Caki2 (cell line): Measurements from ENCODE around the gene HEATR5B. TPM values are rescaled to one million over a fixed set of nuclear protein-coding genes. Genes with fewer than 3 reads are reported as not detected.

Experiments used
- DNase-seq: peaks from one replicate; pipeline ENCODE4 v3.0.0-alpha.2; 2015; ENCODE audit warnings: low read depth
- in situ Hi-C: cut with HindIII; loops from 2 replicates; pipeline ENCODE4 v1.10.0; 2016; ENCODE audit warnings: low sequenced_read_pairs, low pct_unique_long_range_greater_than_20kb, mixed read lengths
- total RNA-seq: library from RNA; depleted of rRNA; stranded (reverse); fragments of >200 nt; shearing (Covaris generic); gene quantifications from 2 replicates; pipeline ENCODE4 v1.2.3, GENCODE V29; 2014; ENCODE audit warnings: low replicate concordance; rRNA removed

The HEATR5B gene
- total RNA-seq = 2.8 and 5.8 TPM in 2 replicates

DNA sequence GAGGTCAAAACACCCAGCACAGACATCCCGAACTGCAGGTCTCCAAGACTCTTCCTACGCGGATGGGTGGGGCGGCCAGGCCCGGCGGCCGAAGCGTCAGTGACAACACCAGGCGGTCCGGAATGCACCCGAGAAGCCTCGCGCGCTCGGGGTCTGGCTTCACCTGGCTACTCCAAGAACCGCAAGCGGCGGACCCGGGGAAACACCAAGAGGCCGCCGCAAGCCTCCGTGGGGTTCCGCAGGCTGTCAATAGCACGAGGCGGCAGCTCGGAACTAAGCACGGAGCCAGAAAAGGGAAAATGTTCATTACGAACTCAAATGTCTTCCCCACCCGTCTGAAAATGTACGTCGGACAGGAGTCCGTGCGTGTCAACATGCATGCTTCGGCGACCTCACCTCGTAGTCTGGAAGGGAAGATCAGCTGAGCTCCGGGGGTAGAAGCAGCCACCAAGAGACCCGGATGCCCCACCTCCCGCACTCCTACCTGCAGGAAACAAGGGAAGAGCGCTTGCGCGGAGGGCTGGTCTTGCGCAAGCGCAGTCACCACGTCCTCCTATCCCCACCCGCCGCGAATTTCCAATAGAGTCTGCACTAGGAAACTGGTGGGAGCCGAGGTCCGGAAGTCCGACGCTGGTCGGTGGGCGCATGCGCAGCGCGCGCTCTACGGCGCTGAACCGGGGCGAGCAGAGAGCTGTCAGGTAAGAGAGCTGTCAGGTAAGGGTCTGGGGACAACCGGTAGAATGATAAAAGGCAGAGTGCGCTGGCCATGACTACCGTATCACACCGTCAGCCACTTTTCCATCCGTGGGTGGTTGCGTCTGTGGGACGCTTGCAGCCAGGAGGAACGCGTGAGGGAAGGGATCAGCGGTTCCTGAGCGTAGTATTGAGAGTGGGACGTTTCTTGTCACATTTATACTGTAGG, at the start of gene HEATR5B, which contains the start of gene GPATCH11:
Gene HEATR5B (minus strand): TSS at position 500 of the 922 bp plus-strand sequence. CDS start 958 bp downstream, outside the sequence.
Gene GPATCH11 (plus strand): TSS at position 646 of the 922 bp plus-strand sequence. CDS start 3,864 bp downstream, outside the sequence.
- in situ Hi-C loops = no loop called here
- peak; percentile 96 for DNase-seq

DNA sequence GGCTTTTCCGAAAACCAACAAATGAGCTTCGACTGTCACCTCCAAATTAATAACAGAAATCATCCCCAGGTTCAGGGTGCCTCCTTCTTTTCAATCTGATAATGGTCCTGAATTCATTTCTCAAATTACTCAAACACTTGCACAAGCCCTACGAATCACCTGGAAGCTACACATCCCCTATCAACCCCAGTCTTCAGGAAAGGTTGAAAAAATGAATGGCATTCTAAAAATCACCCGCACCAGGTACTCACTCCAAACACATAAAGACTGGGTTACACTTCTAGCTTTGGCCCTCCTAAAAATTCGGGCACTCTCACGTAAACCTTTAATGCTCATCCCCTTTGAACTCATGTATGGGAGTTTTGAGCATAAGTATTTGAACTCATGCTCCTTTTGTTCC, 48.7 kb upstream of the HEATR5B start:
- DNase-seq = no peak
- in situ Hi-C loops = no loop called here

DNA sequence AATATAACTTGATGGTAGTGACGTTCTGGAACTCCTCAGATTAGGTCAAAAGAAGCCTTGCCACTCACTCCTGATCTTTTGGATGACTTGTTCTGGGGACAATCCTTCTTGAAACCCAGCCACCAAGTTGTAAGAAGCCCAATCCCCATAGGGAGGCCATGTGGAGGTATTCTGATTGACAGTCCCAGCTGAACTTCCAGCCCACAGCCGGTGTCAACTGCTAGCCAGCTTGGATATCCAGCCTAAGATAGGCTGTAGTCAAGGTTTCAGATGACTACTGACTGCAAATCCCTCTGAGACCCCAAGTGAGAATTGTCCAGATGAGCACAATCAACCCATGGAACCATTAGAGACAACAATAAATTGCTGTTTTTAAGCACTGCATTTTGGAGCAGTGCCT, 41.2 kb upstream of the HEATR5B start:
- in situ Hi-C loops = no loop called here
- no peak for DNase-seq

DNA sequence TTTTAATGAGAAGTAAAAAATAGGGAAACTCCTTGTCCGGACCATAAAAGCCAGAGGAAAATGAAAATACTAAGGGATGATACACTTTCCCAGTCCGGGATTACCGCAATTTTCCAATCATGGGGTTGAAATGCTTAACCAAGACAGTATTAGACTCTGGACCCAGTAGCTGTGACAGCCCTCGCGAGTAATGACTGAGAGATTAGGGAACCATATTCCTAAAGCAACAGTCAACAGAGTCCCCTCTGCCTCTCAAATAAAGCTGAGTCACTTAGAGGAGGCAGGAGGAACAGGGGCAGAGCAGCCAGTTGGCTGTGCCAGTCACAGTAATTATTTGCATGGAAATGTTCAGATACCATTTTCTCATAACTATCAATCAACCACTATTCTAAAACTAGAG, 35.0 kb upstream of the HEATR5B start:
- in situ Hi-C loops = no loop called here
- peak; percentile 13 for DNase-seq

DNA sequence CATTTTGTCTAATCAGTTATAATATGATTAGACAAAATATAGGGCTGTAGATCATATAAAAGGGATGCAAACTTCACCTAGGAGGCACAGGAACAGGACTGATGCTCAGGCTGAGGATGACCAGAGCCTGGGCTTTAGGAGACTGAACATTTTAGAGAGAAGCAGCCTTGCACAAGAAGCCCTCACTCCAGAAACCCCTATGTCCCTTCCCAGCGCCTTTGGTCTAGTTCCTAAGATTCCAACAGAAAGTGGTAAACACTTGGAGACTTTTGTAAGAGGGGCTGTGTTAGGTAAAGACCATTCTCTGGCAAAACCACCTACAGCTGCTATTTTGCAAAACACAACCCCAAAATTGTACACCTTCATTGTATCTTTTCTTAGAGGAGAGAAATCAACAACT, 33.4 kb upstream of the HEATR5B start:
- in situ Hi-C loops = no loop called here
- no peak for DNase-seq

DNA sequence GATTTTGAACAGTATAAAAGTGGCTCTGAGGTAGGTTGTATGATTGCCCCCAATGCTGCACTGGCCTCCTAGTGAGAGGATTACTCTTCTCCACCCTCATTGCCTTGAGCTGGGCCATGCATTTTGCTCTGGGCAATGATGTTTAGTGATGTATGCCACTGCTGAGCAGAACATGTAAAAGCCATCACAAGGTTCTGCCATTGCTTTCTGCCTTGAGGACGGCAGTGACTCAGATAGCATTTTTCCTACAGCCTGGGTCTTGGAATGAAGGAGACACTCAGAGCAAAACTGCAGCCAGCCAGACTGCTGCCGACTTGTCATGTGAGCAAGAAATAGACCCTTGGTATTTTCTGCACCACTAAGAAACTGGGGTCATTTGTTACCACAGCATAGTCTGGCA, 27.8 kb upstream of the HEATR5B start:
- in situ Hi-C loops = no loop called here
- DNase-seq = no peak

DNA sequence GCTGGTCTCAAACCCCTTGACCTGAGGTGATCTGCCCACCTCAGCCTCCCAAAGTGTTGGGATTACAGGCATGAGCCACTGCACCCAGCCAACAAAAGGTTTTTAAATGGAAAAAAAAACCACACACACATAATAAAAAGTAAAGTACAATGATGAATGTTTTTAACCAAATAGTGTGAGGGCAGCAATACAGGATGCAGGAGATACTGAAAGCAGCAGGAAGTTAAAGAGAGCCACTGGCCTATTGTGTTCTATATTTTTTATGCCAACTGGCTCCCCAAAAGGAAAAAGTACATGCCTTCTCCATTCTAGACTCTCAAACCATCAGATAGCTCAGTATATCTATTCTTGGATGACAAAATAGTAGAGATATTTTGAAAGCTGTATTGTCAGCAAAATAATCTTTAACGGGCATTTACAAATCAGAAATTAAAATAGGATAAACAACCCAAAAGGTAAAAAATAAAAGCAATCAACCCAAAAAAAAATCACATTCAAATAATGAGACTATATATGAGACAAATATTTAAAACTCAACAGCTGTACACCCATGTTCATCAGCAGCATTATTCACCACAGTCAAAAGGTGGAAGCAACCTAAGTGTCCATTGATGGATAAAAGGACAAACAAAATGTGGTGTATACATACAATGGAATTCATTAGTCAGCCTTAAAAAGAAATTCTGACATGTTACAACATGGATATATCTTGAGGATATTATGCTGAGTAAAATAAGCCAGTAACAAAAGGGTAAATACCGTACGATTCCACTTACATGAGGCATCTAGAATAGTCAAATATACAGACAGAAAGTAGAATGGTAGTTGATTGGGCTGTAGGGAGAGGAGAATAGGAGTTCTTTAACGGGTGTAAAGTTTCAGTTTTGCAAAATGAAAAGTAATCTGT, 26.4 kb upstream of the HEATR5B start:
- DNase-seq = no peak
- in situ Hi-C loops = no loop called here

DNA sequence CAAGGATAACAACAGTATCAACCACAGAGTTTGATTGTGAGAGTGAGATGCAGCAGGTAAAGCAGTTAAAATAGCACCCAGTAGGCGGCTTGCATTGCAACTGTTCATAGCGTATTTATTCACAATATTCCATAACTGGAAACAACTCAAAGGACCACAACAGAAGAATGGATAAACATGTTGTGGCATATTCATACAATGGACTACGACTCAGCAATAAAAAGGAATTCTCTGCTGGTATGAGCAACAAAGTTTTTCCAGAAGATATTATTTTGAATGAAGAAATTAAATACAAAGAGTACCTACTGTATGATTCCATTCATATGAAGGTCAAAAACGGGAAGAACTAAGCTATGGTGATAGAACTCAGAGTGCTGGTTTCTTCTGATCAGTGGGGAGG, 25.4 kb upstream of the HEATR5B start:
- DNase-seq = no peak

DNA sequence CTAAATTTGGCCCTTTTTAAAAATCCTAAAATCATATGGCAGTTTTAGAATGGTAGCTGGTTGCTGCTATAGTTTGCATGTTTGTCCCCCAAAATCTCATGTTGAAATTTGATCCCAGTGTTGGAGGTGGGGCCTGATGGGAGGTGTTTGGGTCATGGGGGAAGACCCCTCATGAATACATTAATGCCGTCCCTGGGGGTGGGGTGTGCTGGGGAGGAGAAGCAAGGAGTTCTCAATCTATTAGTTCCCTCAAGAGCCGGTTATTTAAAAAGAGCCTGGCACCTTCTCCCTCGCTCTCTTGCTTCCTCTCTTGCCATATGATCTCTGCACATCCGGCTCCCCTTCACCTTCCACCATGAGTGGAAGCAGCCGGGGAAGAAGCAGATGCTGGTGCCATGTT, 21.0 kb upstream of the HEATR5B start:
- no peak for DNase-seq
- in situ Hi-C loops = no loop called here

More for the DNA sequence above, 25.4 kb upstream of the HEATR5B start:
- in situ Hi-C loops = no loop called here

DNA sequence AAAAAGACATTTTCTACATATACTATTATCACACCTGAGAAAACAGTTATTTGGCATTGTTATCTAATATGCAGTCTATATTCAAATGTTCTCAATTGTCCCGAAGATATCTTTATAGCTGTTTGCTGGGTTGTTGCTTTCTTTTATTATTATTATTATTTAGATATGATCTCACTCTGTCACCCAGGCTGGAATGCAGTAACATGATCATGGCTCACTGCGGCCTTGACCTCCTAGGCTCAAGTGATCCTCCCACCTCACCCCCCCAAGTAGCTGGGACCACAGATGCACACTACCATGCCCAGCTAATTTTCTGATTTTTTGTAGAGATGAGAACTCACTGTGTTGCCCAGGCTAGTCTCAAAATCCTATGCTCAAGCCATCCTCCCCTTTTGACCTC, 20.0 kb upstream of the HEATR5B start:
- in situ Hi-C loops = no loop called here
- DNase-seq = no peak

DNA sequence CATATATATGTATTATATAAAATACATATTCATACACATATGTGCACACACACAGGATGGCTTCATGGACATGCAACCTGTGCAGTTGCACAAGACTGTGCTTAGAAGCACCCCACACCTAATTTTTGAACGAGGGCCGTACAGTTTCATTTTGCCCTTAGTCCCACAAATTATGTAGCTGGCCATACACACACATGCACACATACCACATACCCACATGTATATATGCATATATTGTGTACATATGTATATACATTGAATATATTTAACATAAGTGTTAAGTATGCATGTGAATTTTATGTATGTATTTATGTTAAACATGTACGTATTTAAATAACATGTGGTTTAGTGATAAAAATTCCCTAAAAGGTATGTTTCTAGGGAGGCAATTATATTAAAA, 18.4 kb upstream of the HEATR5B start:
- DNase-seq = no peak
- in situ Hi-C loops = no loop called here

DNA sequence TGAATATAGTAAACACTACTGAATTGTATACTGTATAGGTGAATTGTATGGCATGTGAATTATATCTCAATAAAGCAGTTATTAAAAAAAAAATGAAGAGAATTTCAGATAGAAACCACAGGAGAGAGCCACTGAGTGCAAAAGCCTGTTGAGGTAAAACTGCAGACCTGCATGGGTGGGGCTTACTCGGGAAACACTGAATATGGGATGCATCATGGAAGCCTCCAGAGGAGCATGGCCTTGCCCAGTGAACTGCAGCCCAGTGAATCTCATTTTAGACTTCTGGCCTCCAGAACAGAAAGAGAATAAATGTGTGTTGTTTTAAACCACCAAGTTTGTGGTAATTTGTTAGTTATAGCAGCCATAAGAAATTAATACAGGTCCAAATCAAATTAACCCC, 15.9 kb upstream of the HEATR5B start:
- DNase-seq = no peak
- in situ Hi-C loops = no loop called here

DNA sequence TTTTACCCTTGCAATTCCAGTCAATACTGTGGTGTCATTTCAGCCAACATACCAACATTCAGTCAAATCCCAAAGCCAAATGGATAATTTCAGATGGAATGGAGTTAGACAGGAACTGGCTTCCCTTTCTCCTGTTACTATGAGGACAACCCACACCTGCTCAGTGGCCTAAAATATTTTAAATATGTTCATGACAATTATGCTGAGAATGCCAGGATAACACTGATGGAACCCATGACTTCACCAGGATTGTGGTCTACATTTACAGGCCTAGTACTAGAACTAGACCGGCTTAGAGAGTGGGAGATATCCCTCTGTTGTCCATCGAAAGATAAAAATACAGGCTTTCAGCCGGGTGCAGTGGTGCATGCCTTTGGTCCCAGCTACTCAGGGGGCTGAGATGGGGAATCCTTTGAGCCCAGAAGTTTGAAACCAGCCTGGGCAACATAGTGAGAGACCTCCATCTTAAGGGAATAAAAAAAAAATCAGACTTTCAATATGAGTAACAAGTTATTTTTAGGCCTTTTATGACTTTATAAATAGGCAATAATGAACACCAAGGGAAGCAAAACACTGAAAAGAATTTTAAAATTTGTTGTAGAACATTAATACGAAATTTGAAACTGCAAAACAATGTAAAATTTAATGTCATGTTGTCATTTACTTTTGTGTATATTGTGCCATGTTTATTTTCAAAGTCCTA, 14.4 kb upstream of the HEATR5B start:
- no peak for DNase-seq
- in situ Hi-C loops = no loop called here

DNA sequence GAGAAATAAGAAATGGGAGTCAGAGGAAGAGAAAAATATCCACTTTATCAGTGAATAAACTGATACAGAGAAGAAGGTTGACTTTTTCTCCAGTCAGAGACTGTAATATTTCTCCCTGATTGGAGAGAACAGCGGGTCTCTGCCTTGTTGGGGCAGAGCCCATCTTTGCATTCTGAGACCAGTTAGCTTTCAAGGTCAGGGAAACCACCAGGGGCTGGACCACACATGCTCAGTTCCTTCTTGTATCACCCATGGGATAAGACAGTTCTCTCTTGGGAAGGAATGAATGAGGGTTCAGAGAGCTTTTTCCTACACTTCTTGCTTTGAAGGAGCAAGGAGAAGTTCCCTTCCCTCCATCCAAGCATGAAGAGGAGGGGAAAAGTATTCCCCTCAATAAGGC, 12.4 kb upstream of the HEATR5B start:
- in situ Hi-C loops = no loop called here
- DNase-seq = no peak

DNA sequence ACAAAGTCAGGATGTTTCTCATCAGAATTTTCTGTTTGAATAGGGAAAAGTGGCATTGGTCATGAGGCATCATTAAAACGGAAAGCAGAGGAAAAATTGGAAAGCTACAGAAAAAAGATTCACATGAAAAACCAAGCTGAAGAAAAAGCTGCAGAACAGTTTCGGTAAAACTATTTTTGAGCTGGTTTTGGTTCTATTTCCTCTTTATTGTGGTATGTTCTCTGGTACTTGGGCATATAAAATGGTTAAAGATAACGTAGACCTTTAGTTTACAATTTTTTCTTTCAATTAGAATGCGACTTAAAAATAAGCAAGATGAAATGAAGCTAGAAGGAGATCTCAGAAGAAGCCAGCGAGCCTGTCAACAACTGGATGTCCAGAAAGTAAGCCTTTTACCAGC, 7.7 kb upstream of the HEATR5B start:
- DNase-seq = no peak
- in situ Hi-C loops = no loop called here

DNA sequence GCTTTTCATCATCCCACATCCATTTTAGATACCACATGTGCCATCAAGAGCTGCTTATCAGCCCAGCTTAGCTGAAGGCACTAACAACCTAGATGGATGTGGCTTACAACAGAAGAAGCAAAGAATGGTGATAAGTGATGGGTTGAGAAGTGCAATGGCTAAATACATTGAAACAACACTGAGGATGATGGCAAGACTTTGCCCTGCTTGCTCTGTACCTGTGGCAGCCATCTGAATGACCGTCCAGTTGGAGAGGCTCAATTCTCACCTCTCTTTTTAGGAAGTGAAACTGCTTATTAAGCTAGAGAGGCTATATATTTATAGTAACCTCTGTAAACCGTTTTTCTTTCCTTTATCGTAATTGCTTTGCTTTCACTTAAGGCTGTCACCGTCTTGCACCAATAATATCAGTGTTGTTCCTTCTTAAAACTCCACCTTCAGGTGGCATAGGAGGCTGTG, 5.9 kb upstream of the HEATR5B start:
- no peak for DNase-seq
- in situ Hi-C loops = no loop called here

DNA sequence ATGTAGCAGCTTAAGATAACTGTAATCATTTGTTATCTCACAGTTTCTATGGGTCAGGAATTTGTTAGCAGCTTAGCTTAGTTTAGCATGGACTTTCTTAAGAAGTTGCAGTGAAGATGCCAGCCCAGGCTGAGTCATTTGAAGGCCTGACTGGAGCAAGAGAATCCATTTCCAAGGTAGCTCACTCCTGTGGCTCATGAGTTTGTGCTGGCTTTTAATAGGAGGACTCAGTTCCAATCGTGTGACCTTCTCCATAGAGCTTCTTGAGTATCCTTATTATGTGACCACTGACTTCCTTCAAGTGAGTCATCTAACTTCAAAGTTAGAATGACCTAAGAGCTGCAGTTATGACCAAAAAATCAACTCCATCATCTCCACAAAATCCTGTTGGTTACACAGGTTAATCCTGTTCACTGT, 1.6 kb upstream of the HEATR5B start:
- DNase-seq = peak; percentile 30
- in situ Hi-C loops = no loop called here

DNA sequence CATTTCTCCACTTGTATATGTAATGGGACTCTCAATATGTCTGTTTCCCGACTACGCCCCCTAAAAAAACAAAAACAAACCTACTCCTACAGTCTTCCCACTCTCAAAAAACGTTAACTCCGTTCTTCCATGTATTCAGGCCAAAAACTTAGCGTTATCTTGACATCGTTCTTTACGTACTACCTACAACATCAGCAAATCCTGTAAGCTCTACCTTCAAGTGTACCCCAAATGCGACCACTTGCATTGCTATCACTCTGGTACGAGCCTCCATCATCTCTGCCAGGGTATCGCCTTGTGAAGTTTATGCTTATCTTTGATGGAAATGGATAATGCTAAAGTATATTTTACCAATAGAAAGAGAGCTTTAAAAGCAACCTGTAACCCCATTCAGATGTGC, 625 bp upstream of the HEATR5B start:
- no peak for DNase-seq
- in situ Hi-C loops = no loop called here
